Tibial artery (tissue), 4 donors: ENCODE data around the gene MSI2.
"Not testable (repeated sequence)": the region's sequence is repeated elsewhere in the genome, so short reads cannot be mapped to it uniquely, and the experiment has no call there.

Experiments
- DNase-seq, 2 donors: peaks; one replicate each; pipeline ENCODE4 v3.0.0-alpha.2; 2019
- H3K27ac ChIP-seq, 2 donors: fragments of 200-600 bp; sonication (generic) in 1 of 2; 1 replicate in 1 of 2; 2 replicates in 1 of 2; pipeline ENCODE4 v1.5.1; 2018 to 2019; ENCODE audit warnings: mild to moderate bottlenecking in 1 of 2
- H3K27me3 ChIP-seq, 2 donors: fragments of 200-600 bp; sonication (generic) in 1 of 2; one replicate each; pipeline versions ENCODE4 v1.5.1 to v1.6.0; 2016 to 2019
- H3K36me3 ChIP-seq, 3 donors: fragments of 200-600 bp; sonication (generic) in 2 of 3; one replicate each; pipeline ENCODE4 v1.5.1; 2016 to 2019; ENCODE audit warnings: mild to moderate bottlenecking in 2 of 3
- H3K4me1 ChIP-seq, 4 donors: fragments of 200-600 bp; sonication (generic) in 2 of 4; 1 replicate in 3 of 4; 2 replicates in 1 of 4; pipeline ENCODE4 v1.5.1; 2016 to 2019
- H3K4me3 ChIP-seq, 2 donors: fragments of 200-600 bp; sonication (generic) in 1 of 2; 1 replicate in 1 of 2; 2 replicates in 1 of 2; pipeline ENCODE4 v1.5.1; 2018 to 2019; ENCODE audit warnings: mild to moderate bottlenecking in 2 of 2
- H3K9me3 ChIP-seq, 3 donors: fragments of 200-600 bp; sonication (generic) in 1 of 3; one replicate each; pipeline ENCODE4 v1.5.1; 2016 to 2019
- intact Hi-C: fragments of 100-400 bp; cut with DNase I; formaldehyde crosslinking; loops from one replicate; pipeline ENCODE4 v1.15.0; 2023; ENCODE audit warnings: low total_unique reads
- TF ChIP-seq, protein P1 (sequence below), 2 experiments: fragments of 200-600 bp in 1 of 2; fragments of 450-650 bp in 1 of 2; IDR thresholded peaks; one replicate each; pipeline ENCODE4 v1.5.1; 2017 to 2019; ENCODE audit warnings: antibody characterized with exemption in 2 of 2, mild to moderate bottlenecking in 1 of 2, moderate library complexity in 1 of 2

The MSI2 gene

DNA sequence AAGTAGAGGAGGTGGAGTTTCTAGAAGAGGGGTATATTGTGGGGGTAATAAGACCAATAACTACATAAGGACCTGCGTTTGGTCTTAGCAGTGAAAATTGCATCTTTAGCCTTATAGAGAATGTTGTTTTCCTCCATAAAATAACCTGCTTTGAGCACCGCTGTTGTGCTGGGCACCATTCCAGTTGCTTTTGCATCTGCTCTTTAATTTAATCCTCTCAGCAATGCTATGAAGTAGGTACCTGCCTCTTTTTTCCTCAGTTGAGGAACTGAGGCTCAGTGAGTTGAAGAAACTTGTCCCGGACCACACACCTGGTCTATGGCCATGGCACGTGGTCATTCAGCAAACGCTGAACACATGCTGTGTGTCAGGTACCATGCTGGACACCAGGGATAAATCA is 238.1 kb downstream of the MSI2 start:
- no peaks in the 10 kb centered on the region for H3K36me3 ChIP-seq
- no peak overlapping the region for H3K4me3 ChIP-seq
- no peak for DNase-seq
- TF ChIP-seq, protein P1, sequence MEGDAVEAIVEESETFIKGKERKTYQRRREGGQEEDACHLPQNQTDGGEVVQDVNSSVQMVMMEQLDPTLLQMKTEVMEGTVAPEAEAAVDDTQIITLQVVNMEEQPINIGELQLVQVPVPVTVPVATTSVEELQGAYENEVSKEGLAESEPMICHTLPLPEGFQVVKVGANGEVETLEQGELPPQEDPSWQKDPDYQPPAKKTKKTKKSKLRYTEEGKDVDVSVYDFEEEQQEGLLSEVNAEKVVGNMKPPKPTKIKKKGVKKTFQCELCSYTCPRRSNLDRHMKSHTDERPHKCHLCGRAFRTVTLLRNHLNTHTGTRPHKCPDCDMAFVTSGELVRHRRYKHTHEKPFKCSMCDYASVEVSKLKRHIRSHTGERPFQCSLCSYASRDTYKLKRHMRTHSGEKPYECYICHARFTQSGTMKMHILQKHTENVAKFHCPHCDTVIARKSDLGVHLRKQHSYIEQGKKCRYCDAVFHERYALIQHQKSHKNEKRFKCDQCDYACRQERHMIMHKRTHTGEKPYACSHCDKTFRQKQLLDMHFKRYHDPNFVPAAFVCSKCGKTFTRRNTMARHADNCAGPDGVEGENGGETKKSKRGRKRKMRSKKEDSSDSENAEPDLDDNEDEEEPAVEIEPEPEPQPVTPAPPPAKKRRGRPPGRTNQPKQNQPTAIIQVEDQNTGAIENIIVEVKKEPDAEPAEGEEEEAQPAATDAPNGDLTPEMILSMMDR (IDR thresholded peaks at IDR 0.05) = no peak
- H3K9me3 ChIP-seq = no peaks in the 10 kb centered on the region
- peaks cover 0 to 6% (median 1%) of the 10 kb centered on the region in 4 donors for H3K4me1 ChIP-seq
- H3K27ac ChIP-seq = no peak overlapping the region
- H3K27me3 ChIP-seq = no peaks in the 10 kb centered on the region
- intact Hi-C loops = loop anchor here (10.0 kb wide), 1 partner anchor 60 kb away; no protein-coding TSS in a partner anchor

DNA sequence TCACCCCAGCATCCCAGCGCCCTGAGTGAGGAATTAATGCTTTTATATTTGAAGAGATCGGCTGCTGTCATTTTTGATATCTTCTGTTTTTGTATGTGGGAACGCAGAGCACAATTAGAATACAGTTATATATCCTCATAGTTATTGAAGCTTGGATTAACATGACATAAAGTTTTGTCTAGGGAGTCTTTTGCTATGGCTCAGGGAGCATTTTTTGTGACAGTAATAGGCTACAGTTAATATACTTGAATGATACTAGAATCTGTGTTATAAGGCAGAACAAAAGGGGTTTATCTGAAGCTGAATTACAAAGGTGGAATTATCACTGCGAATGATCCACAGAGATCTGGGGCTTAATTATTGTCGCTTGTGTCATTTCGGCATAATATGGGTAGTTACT is 239.4 kb downstream of the MSI2 start:
- Histone ChIP-seq H3K27me3 (no peaks in the 10 kb centered on the region), H3K36me3 (no peaks in the 10 kb centered on the region), H3K27ac (no peak overlapping the region), H3K4me1 (peaks cover 0 to 2% (median 0%) of the 10 kb centered on the region in 4 donors), H3K9me3 (no peaks in the 10 kb centered on the region), H3K4me3 (no peak overlapping the region)
- intact Hi-C loops = loop anchor here (10.0 kb wide), 1 partner anchor 61 kb away; no protein-coding TSS in a partner anchor
- TF ChIP-seq, protein P1 (IDR thresholded peaks at IDR 0.05) = no peak
- no peak for DNase-seq

DNA sequence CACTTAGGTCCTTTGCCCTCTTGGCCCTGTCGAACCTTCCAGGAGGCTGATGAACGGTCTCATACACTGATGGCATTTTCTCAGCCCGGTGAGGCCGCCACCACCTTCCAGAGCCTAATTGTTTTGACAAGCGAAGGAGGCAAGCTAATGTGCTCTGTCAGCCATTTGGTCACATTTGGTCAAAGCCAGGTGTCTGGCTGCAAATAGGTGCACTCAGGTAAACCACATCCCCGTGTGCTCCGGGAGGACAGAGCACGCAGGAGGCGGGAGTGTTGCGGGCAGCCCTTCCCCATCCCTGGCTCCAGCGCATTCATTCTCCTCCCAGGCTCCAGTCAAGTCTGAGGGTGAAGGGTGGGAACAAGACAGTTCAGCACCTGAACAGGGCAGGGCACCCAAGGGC is 240.1 kb downstream of the MSI2 start:
- no peak for DNase-seq
- TF ChIP-seq, protein P1 (IDR thresholded peaks at IDR 0.05) = no peak
- Histone ChIP-seq H3K36me3 (no peaks in the 10 kb centered on the region), H3K4me3 (no peak overlapping the region), H3K4me1 (no peaks in the 10 kb centered on the region), H3K9me3 (no peaks in the 10 kb centered on the region), H3K27me3 (no peaks in the 10 kb centered on the region), H3K27ac (no peak overlapping the region)
- intact Hi-C loops = loop anchor here (10.0 kb wide), 1 partner anchor 62 kb away; no protein-coding TSS in a partner anchor

DNA sequence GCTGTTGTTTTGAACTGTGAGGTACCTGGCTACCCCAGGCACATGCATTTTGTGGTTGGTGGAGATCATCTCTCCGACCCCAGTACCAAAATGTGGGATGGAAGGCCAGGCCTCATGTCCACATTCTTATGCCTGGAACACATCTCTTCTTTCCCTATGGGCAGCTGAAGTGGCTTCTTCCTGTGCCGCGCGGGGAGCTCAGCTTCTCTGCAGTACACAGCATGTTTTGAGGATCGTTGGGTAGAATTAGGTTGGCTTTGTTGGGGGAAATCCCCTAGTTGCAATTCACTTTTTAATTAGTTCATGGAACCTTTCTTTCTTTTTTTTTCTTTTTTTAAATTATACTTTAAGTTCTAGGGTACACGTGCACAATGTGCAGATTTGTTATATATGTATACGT is 242.1 kb downstream of the MSI2 start:
- DNase-seq = no peak
- H3K4me3 ChIP-seq = no peak overlapping the region
- no peaks in the 10 kb centered on the region for H3K27me3 ChIP-seq
- H3K9me3 ChIP-seq = no peaks in the 10 kb centered on the region
- intact Hi-C loops = loop anchor here (10.0 kb wide), 1 partner anchor 64 kb away; no protein-coding TSS in a partner anchor
- H3K27ac ChIP-seq = no peak overlapping the region
- H3K4me1 ChIP-seq = no peaks in the 10 kb centered on the region
- TF ChIP-seq, protein P1 (IDR thresholded peaks at IDR 0.05) = no peak
- no peaks in the 10 kb centered on the region for H3K36me3 ChIP-seq

DNA sequence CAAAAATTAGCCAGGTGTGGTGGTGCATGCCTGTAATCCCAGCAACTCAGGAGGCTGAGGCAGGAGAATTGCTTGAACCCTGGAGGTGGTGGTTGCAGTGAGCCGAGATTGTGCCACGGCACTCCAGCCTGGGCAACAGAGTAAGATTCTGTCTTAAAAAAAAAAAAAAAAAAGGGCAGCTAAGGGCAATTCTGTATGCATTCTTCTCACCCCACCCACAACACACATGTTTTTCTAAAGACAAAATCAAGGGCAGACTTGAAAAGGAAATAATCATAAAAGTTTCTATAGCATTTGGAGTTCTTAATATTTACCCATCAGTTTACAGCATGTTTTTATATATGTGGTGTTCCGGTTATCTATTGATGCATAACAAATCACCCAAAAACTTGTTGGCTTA is 242.9 kb downstream of the MSI2 start:
- not testable (repeated sequence) for H3K36me3 ChIP-seq, H3K27me3 ChIP-seq, H3K9me3 ChIP-seq, H3K4me3 ChIP-seq, DNase-seq, H3K27ac ChIP-seq, H3K4me1 ChIP-seq
- intact Hi-C loops = loop anchor here (10.0 kb wide), 1 partner anchor 64 kb away; no protein-coding TSS in a partner anchor

DNA sequence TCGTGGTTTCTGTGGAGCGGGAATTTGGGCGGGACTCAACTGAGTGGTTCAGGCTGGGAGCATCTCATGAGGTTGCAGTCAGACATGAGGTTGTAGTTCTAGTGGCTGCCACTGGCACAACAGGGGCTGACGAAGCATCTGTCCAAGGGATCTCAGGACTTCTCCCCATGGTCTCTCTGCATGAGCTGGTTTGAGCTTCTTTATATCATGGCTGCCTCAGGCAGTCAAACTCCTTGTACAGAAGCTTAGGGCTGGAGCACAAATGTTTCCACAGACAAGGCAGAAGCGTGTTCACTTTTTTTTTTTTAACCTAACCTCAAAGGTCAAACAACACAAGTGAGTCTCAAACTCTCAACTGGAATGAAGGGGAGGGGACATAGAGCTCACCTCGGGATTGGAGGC is 243.3 kb downstream of the MSI2 start:
- Histone ChIP-seq H3K9me3 (no peaks in the 10 kb centered on the region), H3K4me3 (no peak overlapping the region), H3K27ac (no peak overlapping the region), H3K4me1 (no peaks in the 10 kb centered on the region), H3K27me3 (no peaks in the 10 kb centered on the region), H3K36me3 (no peaks in the 10 kb centered on the region)
- intact Hi-C loops = loop anchor here (10.0 kb wide), 1 partner anchor 65 kb away; no protein-coding TSS in a partner anchor
- TF ChIP-seq, protein P1 (IDR thresholded peaks at IDR 0.05) = no peak
- DNase-seq = no peak
